Measurements from ENCODE around the gene IL11.
"Not testable (repeated sequence)": the region's sequence is repeated elsewhere in the genome, so short reads cannot be mapped to it uniquely, and the experiment has no call there.

IL11 gene

DNA sequence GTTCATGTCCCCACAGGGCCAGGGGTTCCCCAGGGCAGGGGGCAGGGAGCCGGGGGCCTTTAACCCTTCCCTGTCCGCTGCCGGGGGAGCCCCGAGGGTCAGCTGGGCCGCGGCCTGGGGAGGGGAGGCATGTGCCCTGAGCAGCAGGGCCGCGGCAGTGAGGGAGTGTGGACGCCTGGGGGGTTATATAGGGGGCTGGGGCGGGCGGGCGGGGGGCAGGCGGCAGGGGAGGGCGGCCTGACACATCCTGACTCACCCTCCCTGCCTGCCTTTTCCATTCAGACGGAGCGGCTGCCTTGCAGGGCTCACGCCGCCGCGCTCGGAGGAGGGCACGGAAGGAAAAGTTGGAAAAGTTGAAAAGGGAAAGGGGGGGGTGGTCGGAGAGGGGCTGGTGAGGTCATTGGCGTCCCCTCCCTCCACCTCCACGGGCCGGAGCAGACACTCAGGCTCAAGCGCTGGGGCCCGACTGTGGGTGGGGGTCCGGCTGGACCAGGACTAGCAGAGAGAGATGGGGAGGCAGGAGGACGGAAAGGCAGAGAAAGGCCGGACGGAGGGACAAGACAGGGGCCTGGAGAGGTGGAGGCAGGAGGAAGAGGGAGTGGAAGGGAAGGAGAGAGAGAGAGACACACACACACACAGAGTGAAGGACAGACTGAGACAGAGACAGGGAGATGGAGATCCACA is at the start of gene IL11:
IL11 (minus strand) TSS at position 159 of the 684 bp plus-strand sequence; CDS start at position 6, 153 bp downstream.
- no peak for DNase-seq

- no peak for DNase-seq
These were observed 49.5 kb upstream of the IL11 start for GRCh38 chr19:55419624-55420236.

DNA sequence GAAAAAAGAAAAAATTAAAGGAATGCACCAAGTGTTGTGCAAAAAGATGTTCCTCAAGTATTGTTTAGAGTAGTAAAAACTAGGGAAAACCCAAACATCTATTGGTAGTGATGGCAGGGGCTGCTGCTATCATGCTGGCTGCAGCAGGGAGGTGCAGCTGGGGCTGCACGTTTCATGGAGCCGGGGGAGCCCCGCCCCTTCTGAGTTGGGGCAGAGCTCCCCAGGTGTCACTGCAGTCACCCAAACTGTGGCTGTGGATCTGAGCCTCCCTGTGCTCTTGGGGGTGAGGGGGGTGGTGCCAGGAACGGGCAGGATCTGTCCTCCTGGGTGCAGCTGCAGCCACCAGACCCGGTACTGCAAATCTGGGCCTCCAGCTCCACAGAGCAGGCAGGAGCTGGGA is 48.8 kb upstream of the IL11 start:
- DNase-seq, result no peak

- peak; percentile 93 for DNase-seq
These were observed 47.9 kb upstream of the IL11 start for GRCh38 chr19:55418185-55418584.

DNA sequence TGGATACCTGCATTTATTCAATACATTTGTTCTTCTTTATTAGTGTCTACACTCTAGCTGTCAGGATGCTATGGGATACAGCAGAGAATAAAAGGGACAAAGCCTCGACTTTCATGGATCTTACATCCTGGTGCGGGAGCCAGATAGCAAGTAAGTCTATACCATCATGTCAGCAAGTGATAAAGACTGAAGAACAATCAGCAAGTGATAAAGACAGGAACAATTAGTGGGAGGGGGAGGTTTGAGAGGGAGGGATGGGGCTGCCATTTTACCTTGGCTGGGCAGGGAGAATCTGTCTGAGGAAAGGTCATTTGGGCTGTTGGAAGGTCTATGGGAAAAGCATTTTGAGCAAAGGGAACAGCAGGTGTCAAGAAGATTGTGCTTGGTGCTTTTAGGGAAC is 39.9 kb upstream of the IL11 start:
- DNase-seq, result no peak

DNA sequence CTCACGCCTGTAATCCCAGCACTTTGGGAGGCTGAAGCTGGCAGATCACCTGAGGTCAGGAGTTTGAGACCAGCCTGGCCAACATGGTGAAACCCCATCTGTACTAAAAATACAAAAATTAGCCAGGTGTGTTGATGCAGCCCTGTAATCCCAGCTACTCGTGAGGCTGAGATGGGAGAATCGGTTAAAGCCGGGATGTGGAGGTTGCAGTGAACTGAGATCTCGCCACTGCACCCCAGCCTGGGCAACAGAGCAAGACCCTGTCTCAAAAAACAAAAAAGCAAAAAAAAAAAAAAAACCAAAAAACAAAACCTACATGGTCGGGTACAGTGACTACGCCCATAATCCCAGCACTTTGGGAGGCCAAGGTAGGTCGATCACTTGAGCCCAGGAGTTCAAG is 38.9 kb upstream of the IL11 start:
- DNase-seq, result not testable (repeated sequence)

DNA sequence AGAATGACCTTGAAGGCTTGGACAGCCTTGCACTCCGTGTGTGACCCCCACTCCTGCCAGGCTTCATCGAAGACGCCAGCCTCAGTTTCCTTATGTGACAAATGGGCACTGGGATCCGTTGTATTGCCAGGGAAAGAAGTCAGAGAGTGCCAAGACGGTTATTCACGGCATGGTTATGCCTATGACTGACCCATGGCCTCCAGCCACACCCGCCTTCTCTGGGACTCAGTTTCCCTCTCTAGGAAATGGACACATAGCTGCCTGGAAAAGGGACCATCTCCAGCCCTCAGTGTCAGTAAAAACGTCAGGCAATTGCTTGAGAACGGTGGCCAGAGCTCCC is 38.2 kb upstream of the IL11 start:
- DNase-seq, result no peak

DNA sequence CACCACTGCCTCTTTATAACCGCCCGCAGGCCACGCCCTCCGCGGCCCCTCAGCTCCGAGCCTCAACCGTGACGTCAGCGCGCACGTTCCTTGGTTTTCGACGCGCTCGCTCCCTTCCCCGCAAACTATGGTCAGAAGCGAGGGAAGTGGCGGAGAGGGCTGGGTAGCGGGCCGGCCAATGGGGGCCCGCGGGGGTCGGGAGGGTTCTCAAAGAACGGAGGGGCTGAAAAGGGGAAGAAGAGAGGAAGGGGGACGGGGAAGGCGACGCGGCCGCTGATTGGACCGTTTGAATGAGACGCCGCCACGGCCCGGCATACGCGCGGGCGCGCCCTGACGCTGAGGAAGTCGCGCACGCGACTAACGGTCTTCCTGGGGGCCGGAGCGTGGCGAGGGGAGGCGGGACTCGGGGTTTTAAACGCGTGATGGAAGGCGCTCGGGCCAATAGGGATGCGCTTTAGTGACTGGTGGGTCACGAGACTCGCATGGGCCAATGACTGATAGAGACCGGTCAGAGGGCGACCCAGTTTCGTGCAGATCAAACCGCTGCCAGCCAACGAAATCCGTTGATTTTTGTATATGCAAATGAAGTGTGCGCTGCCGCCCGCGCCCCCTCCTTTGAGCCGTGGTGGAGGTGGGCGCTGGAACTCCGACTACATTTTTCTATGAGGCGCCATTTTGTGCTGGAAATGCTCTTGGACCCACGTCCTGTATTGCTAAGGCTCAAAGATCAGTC is 37.7 kb upstream of the IL11 start:
- DNase-seq, result peak; percentile 100

GRCh38 chr19:55407550-55407799 is 37.2 kb upstream of the IL11 start, which contains the start of gene UBE2S:
Gene UBE2S (minus strand): TSS chr19:55407788. CDS start chr19:55407589, 199 bp downstream.
- not testable (repeated sequence) for DNase-seq

GRCh38 chr19:55406826-55407549 is 36.7 kb upstream of the IL11 start:
- peak; percentile 32 for DNase-seq

- DNase-seq, result no peak
These were observed 36.0 kb upstream of the IL11 start for GRCh38 chr19:55406091-55406825.

DNA sequence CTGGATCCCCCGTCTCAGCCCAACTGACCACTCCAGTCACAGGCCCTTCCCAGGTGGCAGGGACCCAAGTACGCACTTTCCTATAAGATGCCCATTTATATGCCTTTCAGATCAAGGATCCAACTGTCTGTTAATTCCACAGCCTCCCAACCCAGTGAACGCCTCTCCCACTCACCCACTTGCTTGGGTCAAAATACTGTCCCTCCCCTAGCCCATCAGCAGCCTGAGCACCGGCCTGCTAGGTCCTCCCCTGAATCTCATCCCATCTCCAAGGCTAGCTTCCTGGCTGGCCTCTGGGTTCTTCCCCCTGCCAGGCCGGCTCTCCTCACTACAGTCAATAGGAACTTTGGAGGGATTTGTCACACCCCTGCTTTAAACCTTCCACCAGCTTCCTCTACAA is 35.4 kb upstream of the IL11 start:
- DNase-seq, result no peak

DNA sequence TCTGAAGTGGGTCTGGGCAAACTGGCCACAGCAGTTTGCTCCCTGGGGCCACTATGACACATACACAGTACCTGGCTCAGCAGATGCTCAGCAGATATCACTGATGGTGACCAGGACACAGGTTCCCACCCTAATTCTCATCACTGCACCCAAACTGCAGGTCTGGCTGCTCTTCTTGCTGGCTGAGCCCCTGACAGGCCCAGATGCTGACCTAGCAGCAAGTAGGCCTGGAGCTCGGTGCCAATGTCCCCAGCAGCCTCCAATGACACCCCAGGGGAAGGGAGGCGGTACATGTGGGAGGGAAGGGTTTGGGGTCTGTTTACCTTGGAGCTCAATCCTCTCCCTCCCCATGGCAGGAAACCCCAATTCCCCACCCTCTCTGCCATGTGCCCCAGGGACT is 32.2 kb upstream of the IL11 start:
- DNase-seq, result no peak

- not testable (repeated sequence) for DNase-seq
These were observed 31.1 kb upstream of the IL11 start for GRCh38 chr19:55401390-55401789.

DNA sequence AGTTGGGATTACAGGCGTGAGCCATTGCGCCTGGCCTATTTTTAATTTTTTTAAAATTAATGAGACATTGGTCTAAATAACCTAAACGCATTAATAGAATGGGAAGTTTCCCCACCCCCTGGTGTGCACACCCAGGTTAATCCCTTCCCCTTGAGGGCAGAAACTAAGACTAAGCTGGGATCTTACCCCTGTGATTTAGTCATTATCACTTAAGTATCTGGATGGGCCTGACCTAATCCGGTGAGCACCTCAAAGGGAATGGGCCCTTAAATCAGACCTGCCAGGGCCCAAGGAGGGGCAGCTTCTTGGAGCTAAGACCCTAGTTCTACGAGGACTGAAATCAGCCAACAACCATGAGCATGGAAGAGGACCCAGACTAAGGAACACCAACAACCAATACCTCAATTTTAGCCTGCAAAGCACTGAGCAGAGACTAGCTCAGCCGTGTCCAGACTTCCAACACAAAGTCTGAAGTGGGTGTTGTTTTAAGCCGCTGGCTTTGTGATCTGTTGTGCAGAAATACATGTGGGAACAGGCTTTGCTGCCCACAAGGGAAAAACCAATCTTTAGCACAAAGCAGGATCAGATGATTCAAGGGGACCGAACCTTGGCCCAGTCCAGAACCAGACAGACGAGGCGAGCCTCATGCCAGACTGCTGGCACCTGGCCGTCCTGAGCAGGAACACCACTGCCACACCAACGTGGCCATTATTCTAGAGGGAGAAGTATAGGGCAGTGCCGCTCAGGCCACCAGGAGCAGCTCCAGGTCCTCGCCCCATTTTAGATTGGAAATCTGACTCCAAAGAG is 30.2 kb upstream of the IL11 start:
- DNase-seq, result no peak

DNA sequence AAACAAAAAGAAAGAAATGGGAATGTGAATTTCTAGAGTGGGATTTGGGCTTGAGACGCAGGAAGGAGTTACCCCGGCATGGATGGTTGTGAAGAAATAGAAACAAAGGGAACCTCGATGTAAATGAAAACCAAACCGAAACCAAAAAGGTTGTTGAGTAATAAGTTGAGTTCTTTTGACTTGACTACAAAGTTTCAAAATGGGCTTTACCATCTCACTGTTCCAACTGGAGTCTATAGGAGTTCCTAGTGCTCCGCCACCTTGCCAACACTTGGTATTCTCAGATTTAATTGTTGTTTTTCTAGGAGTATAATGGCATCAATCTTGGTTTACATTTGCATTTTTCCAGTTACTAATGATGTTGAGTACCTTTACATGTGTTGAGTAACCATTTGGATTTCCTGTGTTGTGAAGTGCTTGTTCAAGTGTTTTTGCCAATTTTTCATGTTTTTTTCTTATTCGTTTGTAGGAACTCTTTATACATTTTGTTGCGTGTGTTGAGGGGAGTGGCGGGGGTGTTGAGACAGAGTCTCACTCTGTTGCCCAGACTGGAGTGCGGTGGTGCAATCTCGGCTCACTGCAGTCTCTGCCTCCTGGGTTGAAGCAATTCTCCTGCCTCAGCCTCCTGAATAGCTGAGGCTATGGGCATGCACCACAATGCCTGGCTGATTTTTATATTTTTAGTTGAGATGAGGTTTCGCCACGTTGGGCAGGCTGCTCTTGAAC is 28.1 kb upstream of the IL11 start:
- DNase-seq, result no peak

DNA sequence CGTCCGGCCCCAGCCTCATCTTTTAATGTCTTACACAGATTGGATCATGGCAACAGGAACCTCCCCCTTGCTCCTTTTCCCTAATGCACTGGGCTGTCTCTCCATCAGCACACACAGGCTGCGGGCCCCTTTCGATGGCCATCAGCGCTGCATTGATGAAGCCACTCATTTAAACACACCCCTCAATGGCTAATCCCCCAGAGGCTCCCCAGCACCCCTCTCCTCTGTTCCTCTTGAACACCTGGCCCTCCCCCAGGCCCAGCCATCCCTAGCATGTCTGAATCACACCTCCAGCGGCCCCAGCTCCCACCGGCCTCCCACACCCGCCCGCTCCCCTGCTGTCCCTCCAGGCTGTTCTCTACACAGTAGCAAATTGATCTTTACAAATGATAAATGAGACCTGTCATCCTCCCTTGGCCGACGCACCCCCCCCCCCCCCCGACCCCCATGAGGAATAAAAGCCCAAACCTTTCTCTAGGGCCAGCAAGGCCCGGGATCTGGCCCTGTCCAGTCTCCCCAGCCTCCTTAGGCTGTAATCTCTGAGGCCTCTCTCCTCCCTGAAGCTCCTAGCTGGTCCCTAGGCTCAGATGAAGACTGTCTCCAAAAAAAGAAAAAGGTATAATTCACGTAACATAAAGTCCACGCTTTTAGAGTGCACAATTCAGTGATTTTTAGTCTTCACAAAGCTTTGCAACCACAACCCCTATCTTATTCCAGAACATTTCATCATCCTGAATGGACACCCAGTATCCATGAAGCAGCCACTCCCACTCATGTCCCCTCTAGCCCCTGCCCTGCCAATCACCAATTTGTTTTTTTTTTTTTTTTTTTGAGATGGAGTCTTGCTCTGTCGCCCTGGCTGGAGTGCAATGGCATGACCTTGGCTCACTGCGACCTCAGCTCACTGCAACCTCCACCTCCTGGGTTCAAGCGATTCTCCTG is 22.8 kb upstream of the IL11 start:
- no peak for DNase-seq

GRCh38 chr19:55391702-55392615 is 21.7 kb upstream of the IL11 start:
- no peak for DNase-seq

- DNase-seq, result no peak
These were observed 21.0 kb upstream of the IL11 start for GRCh38 chr19:55391191-55391670.
